Osteocyte (in vitro differentiated cells): ENCODE measurements around the gene CA5A. TPM values are rescaled to one million over a fixed set of nuclear protein-coding genes. Genes with fewer than 3 reads are reported as not detected.

ENCODE experiments used
- DNase-seq: peaks from one replicate; pipeline ENCODE4 v3.0.0; 2021; ENCODE audit warnings: mixed read lengths; ENCODE audit not compliant: unreplicated experiment; ENCODE audit errors: extremely low spot score
- H3K27ac Mint-ChIP-seq: one replicate; pipeline ENCODE4 v1.8.0; 2021; ENCODE audit warnings: mild to moderate bottlenecking, mixed read lengths; ENCODE audit not compliant: unreplicated experiment
- H3K27me3 Mint-ChIP-seq: one replicate; pipeline ENCODE4 v1.8.0; 2021; ENCODE audit warnings: mixed read lengths; ENCODE audit not compliant: unreplicated experiment
- H3K36me3 Mint-ChIP-seq: one replicate; pipeline ENCODE4 v1.8.0; 2021; ENCODE audit warnings: mixed read lengths; ENCODE audit not compliant: unreplicated experiment
- H3K4me1 Mint-ChIP-seq: one replicate; pipeline ENCODE4 v1.8.0; 2021; ENCODE audit warnings: mixed read lengths; ENCODE audit not compliant: unreplicated experiment
- H3K4me3 Mint-ChIP-seq: one replicate; pipeline ENCODE4 v1.8.0; 2021; ENCODE audit warnings: mild to moderate bottlenecking, moderate library complexity, mixed read lengths; ENCODE audit not compliant: unreplicated experiment
- H3K9me3 Mint-ChIP-seq: one replicate; pipeline ENCODE4 v1.8.0; 2021; ENCODE audit warnings: mixed read lengths; ENCODE audit not compliant: unreplicated experiment
- CTCF ChIP-seq: fragments of 200-600 bp; sonication (generic); IDR thresholded peaks from 2 replicates; pipeline ENCODE4 v1.5.0; 2021; ENCODE audit warnings: antibody characterized with exemption, mild to moderate bottlenecking, moderate library complexity
- total RNA-seq: library from RNA; stranded (reverse); gene quantifications from 2 replicates; pipeline ENCODE4 v1.2.1, GENCODE V29; 2021

CA5A gene
- total RNA-seq, 1 donor from 2014 or later, result not detected

- peaks cover 18% of the 10 kb centered on the region for H3K36me3 Mint-ChIP-seq
- no peak for DNase-seq
- no peak overlapping the region for H3K4me3 Mint-ChIP-seq
- peaks cover 20% of the 10 kb centered on the region for H3K9me3 Mint-ChIP-seq
- no peak for TF ChIP-seq CTCF
- H3K27ac Mint-ChIP-seq, result no peak overlapping the region
- no peaks in the 10 kb centered on the region for H3K27me3 Mint-ChIP-seq
- H3K4me1 Mint-ChIP-seq, result peaks cover 16% of the 10 kb centered on the region
Measured at GRCh38 chr16:87974178-87974577, 37.8 kb upstream of the CA5A start.

- Mint-ChIP-seq H3K27ac (no peak overlapping the region), H3K36me3 (peaks cover 16% of the 10 kb centered on the region), H3K9me3 (peaks cover 20% of the 10 kb centered on the region), H3K27me3 (no peaks in the 10 kb centered on the region), H3K4me1 (peaks cover 16% of the 10 kb centered on the region), H3K4me3 (no peak overlapping the region)
- no peak for DNase-seq
- no peak for TF ChIP-seq CTCF
Measured at GRCh38 chr16:87973717-87974116, 37.4 kb upstream of the CA5A start.

- Mint-ChIP-seq H3K27ac (no peak overlapping the region), H3K4me1 (peaks cover 19% of the 10 kb centered on the region), H3K4me3 (no peak overlapping the region), H3K9me3 (peaks cover 20% of the 10 kb centered on the region), H3K27me3 (no peaks in the 10 kb centered on the region), H3K36me3 (peaks cover 15% of the 10 kb centered on the region)
- DNase-seq, result no peak
- no peak for TF ChIP-seq CTCF
Measured at GRCh38 chr16:87971933-87972332, 35.6 kb upstream of the CA5A start.

DNA sequence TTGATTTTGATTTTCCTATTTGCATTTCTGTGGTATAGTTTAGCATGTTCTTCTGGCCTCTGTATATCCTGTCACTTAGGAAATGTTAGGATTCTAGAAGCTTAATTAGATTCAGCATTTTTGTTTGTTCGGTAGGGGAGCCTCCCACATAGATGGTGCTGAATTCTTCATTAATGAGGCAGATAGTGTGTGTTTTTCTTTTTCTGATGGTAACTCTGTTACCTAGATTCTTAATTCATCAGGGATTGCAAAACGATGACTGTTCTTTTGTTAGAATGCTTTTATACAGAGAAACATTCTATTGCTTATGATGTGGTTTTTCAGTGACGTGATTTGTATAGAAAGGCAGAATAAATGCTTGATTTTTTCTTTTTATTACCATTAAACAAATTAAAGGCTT lies 33.9 kb upstream of the CA5A start:
- no peak overlapping the region for H3K4me3 Mint-ChIP-seq

GRCh38 chr16:87968541-87968940 lies 32.2 kb upstream of the CA5A start:
- H3K4me3 Mint-ChIP-seq, result no peak overlapping the region
- H3K9me3 Mint-ChIP-seq, result peaks cover 20% of the 10 kb centered on the region
- no peak for TF ChIP-seq CTCF
- no peaks in the 10 kb centered on the region for H3K27me3 Mint-ChIP-seq
- peaks cover 24% of the 10 kb centered on the region for H3K4me1 Mint-ChIP-seq
- DNase-seq, result no peak
- H3K27ac Mint-ChIP-seq, result no peak overlapping the region
- H3K36me3 Mint-ChIP-seq, result peaks cover 15% of the 10 kb centered on the region

More for the DNA sequence above, 33.9 kb upstream of the CA5A start:
- no peak for DNase-seq
- peaks cover 15% of the 10 kb centered on the region for H3K36me3 Mint-ChIP-seq
- H3K27me3 Mint-ChIP-seq, result no peaks in the 10 kb centered on the region
- H3K4me1 Mint-ChIP-seq, result peaks cover 19% of the 10 kb centered on the region
- no peak overlapping the region for H3K27ac Mint-ChIP-seq
- H3K9me3 Mint-ChIP-seq, result peaks cover 20% of the 10 kb centered on the region
- no peak for TF ChIP-seq CTCF
